K562 (cell line): ENCODE measurements around the gene SLC39A7. TPM values are rescaled to one million over a fixed set of nuclear protein-coding genes. Genes with fewer than 3 reads are reported as not detected.
A peak's percentile ranks its signal among the peaks of the same experiment; 100 is the strongest.

Experiments used
- EP400 ChIP-seq: fragments of 450-650 bp; IDR thresholded peaks from 2 replicates; pipeline ENCODE4 v1.6.1; 2017; ENCODE audit warnings: antibody characterized with exemption, mild to moderate bottlenecking, moderate library complexity
- ETV6 ChIP-seq, 3 experiments: fragments of 150-350 bp in 1 of 3; sonication (generic) in 1 of 3; formaldehyde crosslinking in 1 of 3; IDR thresholded peaks; 2 replicates each; pipeline versions ENCODE4 v1.6.1 to v1.8.0; 2014 to 2022; ENCODE audit warnings: borderline replicate concordance in 2 of 3, low read depth in 2 of 3, antibody characterized with exemption in 1 of 3, low read length in 1 of 3, mild to moderate bottlenecking in 1 of 3, missing genetic modification reagents in 1 of 3
- GABPB2 ChIP-seq: fragments of 250-450 bp; sonication (Bioruptor Pico); conservative IDR thresholded peaks from 2 replicates; pipeline ENCODE4 v1.5.1; 2021; ENCODE audit warnings: mild to moderate bottlenecking
- HEY1 ChIP-seq: fragments of 250-450 bp; sonication (Bioruptor Pico); IDR thresholded peaks from 2 replicates; pipeline ENCODE4 v1.5.0; 2020; ENCODE audit warnings: mild to moderate bottlenecking, moderate library complexity, borderline replicate concordance
- MBD2 ChIP-seq: sonication (generic); IDR thresholded peaks from 2 replicates; pipeline ENCODE4 v1.6.1; 2016; ENCODE audit warnings: low read depth, borderline replicate concordance
- MEIS2 ChIP-seq: fragments of 450-650 bp; IDR thresholded peaks from 2 replicates; pipeline ENCODE4 v1.6.1; 2014; ENCODE audit warnings: mild to moderate bottlenecking; ENCODE audit not compliant: partially characterized antibody
- NONO ChIP-seq, 2 experiments: fragments of 200-400 bp in 1 of 2; fragments of 450-650 bp in 1 of 2; formaldehyde crosslinking in 1 of 2; IDR thresholded peaks; 2 replicates each; pipeline ENCODE4 v1.6.1; 2017; ENCODE audit warnings: low read depth in 2 of 2, mild to moderate bottlenecking in 2 of 2, moderate library complexity in 2 of 2, low read length in 1 of 2
- ZBTB11 ChIP-seq, 3 experiments: fragments of 200-800 bp in 1 of 3; fragments of 250-450 bp in 1 of 3; fragments of 450-650 bp in 1 of 3; sonication (Bioruptor Pico) in 1 of 3; sonication (Bioruptor generic) in 1 of 3; formaldehyde crosslinking in 1 of 3; IDR thresholded peaks; 2 replicates each; pipeline versions ENCODE4 v1.6.1 to v1.8.0; 2016 to 2022; ENCODE audit warnings: mild to moderate bottlenecking in 2 of 3, missing genetic modification characterization in 2 of 3, missing compliant biosample characterization in 1 of 3, moderate library complexity in 1 of 3
- ZBTB40 ChIP-seq, 2 experiments: fragments of 450-650 bp in 1 of 2; sonication (generic) in 1 of 2; formaldehyde crosslinking in 1 of 2; IDR thresholded peaks; 2 replicates each; pipeline versions ENCODE4 v1.7.1 to v1.9.0; 2016 to 2022; ENCODE audit warnings: inconsistent platforms in 1 of 2, mild to moderate bottlenecking in 1 of 2, missing genetic modification reagents in 1 of 2
- ZNF133 ChIP-seq: fragments of 250-450 bp; sonication (Bioruptor Pico); IDR thresholded peaks from 2 replicates; pipeline ENCODE4 v1.4.0; 2020; ENCODE audit warnings: mild to moderate bottlenecking
- ZNF197 ChIP-seq: fragments of 200-800 bp; sonication (Bioruptor generic); IDR thresholded peaks from 2 replicates; pipeline ENCODE4 v1.6.1; 2016; ENCODE audit warnings: low read depth, missing genetic modification characterization, missing compliant biosample characterization
- polyA plus RNA-seq, 8 experiments: library from polyadenylated mRNA; depleted of rRNA in 4 of 8; stranded (reverse) in 5 of 8; unstranded in 3 of 8; fragments of >200 nt; fragmentation: Nextera tagmentation in 2 of 8; fragmentation: Illumina TruSeq in 1 of 8; extraction: Ambion mirVana in 2 of 8; extraction: Trizol in 1 of 8; gene quantifications; 2 replicates each; pipeline versions ENCODE4 v1.2.1 to v1.2.3, GENCODE V29; 2011 to 2014; ENCODE audit warnings: inconsistent platforms in 1 of 8, missing spikeins in 1 of 8
- total RNA-seq, 7 experiments: library from RNA; depleted of rRNA in 6 of 7; stranded (reverse); fragments of >200 nt in 6 of 7; fragmentation: Illumina TruSeq in 2 of 7; extraction: Trizol in 2 of 7; gene quantifications; 2 replicates each; pipeline versions ENCODE4 v1.2.1 to v1.2.3, GENCODE V29; 2011 to 2021; ENCODE audit warnings: low replicate concordance in 1 of 7

Gene SLC39A7
- total and polyA plus RNA-seq, 9 of the 15 experiments (the other 6 are each of a cell fraction or from before 2014, with no cell fraction given) = 21.7 to 169 (median 121) TPM

- TF ChIP-seq ZBTB40 (IDR thresholded peaks at IDR 0.05) = peak; percentile 32; the same call in 1 of the 2 replicates
- TF ChIP-seq ZBTB40 (CRISPR knock-in tag; IDR thresholded peaks at IDR 0.05) = no peak
- TF ChIP-seq MEIS2 = no peak
- no peak for TF ChIP-seq ZNF197 (CRISPR knock-in tag)
- TF ChIP-seq GABPB2 = no peak
- TF ChIP-seq HEY1 (CRISPR knock-in tag) = no peak
- TF ChIP-seq MBD2 = no peak
- TF ChIP-seq ZBTB11 (CRISPR knock-in tag; IDR thresholded peaks at IDR 0.05) = 0 out of 6 replicates have a peak, but pooled peaks of 1 of the 3 experiments have one; percentile 6
- no peak for TF ChIP-seq NONO (IDR thresholded peaks at IDR 0.05; ENCODE audit: low read depth in 2 of 2, low read length in 1 of 2)
- 0 out of 2 replicates have a peak, but pooled peaks have one; percentile 14 for TF ChIP-seq ZNF133 (CRISPR knock-in tag)
- TF ChIP-seq ETV6 (IDR thresholded peaks at IDR 0.05; ENCODE audit: borderline replicate concordance in 1 of 2, low read depth in 2 of 2, low read length in 1 of 2) = no peak
- TF ChIP-seq ETV6 (CRISPR knock-in tag; IDR thresholded peaks at IDR 0.05; ENCODE audit: borderline replicate concordance) = no peak
- 0 out of 2 replicates have a peak, but pooled peaks have one; percentile 3 for TF ChIP-seq EP400
Observed at GRCh38 chr6:33249732-33250630, 49.3 kb downstream of the SLC39A7 start (continued).
